GM12891 (cell line): ENCODE measurements around the gene PDXP.

Source experiments
- DNase-seq: peaks from one replicate; pipeline ENCODE4 v3.0.0; 2011; ENCODE audit warnings: low spot score; ENCODE audit not compliant: insufficient read length
- FAIRE-seq: peaks from 2 replicates; lab custom pipeline; 2011; peaks lifted over from hg19 to GRCh38; lab: Jason Lieb, UNC
- PAX5 ChIP-seq: IDR thresholded peaks from 2 replicates; pipeline ENCODE4 v1.6.1; 2011; ENCODE audit warnings: low read length, moderate library complexity, mild to moderate bottlenecking; ENCODE audit not compliant: insufficient read depth, severe bottlenecking
- POLR2A ChIP-seq: IDR thresholded peaks from 2 replicates; pipeline ENCODE4 v1.6.1; 2011; ENCODE audit warnings: low read depth, low read length, control low read depth
- POLR2AphosphoS5 ChIP-seq: IDR thresholded peaks from 2 replicates; pipeline ENCODE4 v1.6.1; 2011; ENCODE audit warnings: low read depth, low read length, control low read depth
- POU2F2 ChIP-seq: IDR thresholded peaks from 2 replicates; pipeline ENCODE4 v1.6.1; 2011; ENCODE audit warnings: low read depth, mild to moderate bottlenecking, control low read depth, low read length, moderate library complexity
- SPI1 ChIP-seq: IDR thresholded peaks from 2 replicates; pipeline ENCODE4 v1.6.1; 2011; ENCODE audit warnings: low read depth, low read length, control low read depth
- TAF1 ChIP-seq: IDR thresholded peaks from 2 replicates; pipeline ENCODE4 v1.6.1; 2011; ENCODE audit warnings: low read depth, low read length, control low read depth

The PDXP gene

DNA sequence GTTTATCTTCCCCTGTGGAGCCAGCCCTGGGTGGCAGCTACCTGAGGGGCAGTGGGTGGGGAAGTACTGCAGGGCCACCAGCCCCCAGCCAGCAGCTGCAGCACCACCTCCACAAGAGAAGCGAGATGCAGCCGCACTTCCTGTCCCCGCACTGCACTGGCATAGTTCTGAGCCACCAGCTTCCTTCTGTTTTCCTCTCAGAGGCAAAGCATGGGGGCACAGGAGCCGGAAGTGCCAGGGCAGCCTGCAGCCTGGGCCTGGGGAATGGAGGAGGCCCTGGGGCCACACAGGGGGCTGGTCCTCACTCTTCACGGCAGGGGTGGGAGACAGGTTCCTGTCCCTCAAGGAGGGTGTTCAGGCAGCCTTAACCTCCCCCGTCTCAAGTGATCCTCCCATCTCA lies 31.0 kb upstream of the PDXP start:
- DNase-seq (no peak), FAIRE-seq (peak; percentile 87)
- TF ChIP-seq SPI1 = peak; percentile 54
- TF ChIP-seq POLR2AphosphoS5 = no peak

DNA sequence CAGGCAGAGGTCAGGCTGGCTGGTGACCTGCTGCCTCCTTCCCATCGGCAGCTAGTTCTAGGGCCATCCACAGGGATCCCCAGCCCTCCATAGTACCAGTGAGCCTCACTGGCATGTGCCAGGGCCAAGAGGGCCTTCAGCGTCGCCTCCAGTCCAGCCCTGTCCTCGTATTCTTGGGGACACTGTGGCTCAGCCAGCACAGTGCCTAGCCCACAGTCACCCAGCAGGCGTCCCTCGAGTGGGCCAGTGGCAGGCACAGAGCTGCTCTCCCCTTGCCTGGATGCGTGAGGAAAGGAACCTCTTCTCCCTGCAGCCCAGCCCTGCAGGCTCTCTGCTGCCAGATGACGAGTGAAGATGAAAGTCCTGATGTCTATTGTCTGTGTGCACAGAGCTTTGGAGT lies 29.7 kb upstream of the PDXP start:
- no peak for DNase-seq
- FAIRE-seq = no peak
- TF ChIP-seq POU2F2 (no peak), SPI1 (no peak), POLR2AphosphoS5 (peak; percentile 54; the same call in 1 of the 2 replicates), PAX5 (no peak), TAF1 (no peak), POLR2A (0 out of 2 replicates have a peak, but pooled peaks have one; percentile 17)

DNA sequence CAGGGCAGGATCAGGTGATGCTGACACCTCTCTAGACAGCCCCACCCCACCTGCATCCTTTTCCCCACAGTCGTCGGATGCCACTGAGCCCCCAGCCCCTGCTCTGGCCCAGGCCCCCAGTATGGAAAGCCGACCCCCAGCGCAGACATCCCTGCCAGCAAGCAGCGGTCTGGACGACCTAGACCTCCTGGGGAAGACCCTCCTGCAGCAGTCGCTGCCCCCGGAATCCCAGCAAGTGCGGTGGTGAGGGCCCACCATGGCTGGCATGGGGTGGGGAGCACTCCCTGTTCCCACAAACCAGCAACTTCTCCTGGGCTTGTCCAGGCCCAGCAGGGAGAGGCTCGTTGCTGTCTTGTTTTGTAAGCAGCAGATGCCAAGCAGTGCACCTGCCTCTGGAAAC lies 28.6 kb upstream of the PDXP start:
- DNase-seq = no peak
- FAIRE-seq = no peak
- TF ChIP-seq POLR2AphosphoS5 (no peak), TAF1 (no peak), SPI1 (no peak), POU2F2 (no peak), PAX5 (no peak), POLR2A (no peak)

DNA sequence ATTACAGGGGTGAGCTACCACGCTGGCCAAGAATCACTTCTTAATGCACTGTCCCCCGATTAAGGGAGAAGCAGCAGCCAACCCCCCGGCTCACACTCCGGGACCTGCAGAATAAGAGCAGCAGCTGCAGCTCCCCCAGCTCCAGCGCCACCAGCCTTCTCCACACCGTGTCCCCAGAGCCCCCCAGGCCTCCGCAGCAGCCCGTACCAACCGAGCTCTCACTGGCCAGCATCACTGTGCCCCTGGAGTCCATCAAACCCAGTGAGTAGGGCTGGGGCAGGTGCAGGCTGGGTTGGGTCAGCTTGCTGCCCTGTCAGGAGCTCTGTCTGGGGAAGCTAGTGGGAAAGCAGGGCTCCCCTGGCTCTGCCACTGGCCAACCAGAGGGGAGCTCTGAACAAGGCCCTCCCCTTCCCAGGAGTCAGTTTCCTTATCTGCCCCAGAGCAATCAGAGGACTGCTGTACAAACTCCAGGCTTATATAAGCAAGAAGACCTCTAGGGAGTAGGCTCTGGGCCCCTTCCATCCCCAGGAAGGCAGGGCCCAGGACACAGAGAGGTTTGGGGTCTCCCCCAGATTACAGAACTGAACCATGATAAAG lies 27.6 kb upstream of the PDXP start:
- FAIRE-seq = no peak

DNA sequence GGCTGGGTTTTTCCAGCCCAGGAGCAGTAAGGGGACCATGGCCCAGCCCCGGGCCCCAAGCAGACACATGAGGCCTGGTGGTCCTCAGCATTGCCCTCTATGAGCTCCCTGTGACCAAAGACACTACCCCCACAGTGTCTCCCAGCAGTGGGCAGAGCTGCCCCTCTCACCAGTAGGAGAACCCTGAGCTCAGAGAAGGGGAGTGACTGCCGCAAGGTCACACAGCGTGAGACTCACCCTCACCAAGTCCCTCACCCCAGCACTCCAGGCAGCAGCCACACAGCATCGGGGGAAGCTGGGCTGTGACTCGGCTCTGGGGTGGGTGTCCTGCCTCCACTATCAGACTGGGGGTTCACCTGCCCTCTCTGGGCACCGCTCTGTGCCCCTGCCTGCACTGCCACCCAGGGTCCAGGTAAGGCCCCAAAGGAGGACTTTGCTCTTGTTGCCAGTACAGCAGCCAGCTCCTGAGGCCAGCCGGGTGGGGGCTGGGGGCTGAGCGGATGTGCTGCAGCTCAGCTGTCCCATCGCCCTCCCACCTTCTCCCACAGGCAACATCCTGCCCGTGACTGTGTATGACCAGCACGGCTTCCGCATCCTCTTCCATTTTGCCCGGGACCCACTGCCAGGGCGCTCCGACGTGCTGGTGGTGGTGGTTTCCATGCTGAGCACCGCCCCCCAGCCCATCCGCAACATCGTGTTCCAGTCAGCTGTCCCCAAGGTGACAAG lies 26.9 kb upstream of the PDXP start:
- FAIRE-seq (no peak), DNase-seq (no peak)
- TF ChIP-seq POLR2AphosphoS5 = no peak
- no peak for TF ChIP-seq SPI1
- TF ChIP-seq POLR2A = no peak
- no peak for TF ChIP-seq POU2F2
- TF ChIP-seq TAF1 = no peak
- TF ChIP-seq PAX5 = no peak

More for the DNA sequence above, 27.6 kb upstream of the PDXP start:
- TF ChIP-seq POLR2A (no peak), PAX5 (no peak), POU2F2 (no peak), TAF1 (no peak), POLR2AphosphoS5 (no peak), SPI1 (no peak)
- no peak for DNase-seq

DNA sequence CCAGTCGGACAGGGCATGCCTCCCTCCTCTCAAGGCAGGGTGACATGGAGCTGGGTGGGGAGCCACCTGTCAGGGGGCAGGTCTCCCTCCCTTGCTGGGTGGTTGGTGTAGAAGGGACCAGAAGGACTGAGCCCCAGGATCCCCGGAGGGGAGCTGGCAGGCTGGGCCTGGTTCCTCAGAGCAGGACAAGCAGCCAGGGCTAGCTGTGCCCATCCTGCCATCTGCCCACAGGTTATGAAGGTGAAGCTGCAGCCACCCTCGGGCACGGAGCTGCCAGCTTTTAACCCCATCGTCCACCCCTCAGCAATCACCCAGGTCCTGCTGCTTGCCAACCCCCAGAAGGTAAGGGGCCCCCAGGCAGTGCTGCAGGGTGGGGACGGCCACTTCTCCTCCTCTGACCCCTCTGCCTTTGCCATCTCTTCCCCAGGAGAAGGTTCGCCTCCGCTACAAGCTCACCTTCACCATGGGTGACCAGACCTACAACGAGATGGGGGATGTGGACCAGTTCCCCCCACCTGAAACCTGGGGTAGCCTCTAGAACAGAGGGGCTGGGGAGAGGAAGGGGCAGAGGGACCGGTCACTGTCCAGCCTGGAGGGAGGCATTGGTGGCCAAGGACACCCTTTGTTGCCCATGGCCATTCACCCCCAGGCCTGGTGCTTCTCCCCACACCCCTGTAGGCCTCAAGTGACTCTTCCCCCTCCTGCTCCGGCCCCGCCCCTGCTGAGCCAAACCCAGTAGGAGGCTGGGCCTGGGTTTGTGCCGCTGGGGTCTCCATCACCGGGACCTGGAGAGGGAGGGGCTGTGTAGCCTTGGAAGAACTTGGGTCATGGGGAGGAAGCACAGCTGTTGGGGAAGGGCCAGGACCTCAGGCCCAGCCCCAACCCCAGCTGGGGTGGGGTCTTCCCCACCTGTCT lies 26.1 kb upstream of the PDXP start:
- FAIRE-seq = no peak
- TF ChIP-seq SPI1 (no peak), POLR2A (no peak), POU2F2 (no peak), POLR2AphosphoS5 (no peak), PAX5 (no peak), TAF1 (no peak)
- peak; percentile 70 for DNase-seq

DNA sequence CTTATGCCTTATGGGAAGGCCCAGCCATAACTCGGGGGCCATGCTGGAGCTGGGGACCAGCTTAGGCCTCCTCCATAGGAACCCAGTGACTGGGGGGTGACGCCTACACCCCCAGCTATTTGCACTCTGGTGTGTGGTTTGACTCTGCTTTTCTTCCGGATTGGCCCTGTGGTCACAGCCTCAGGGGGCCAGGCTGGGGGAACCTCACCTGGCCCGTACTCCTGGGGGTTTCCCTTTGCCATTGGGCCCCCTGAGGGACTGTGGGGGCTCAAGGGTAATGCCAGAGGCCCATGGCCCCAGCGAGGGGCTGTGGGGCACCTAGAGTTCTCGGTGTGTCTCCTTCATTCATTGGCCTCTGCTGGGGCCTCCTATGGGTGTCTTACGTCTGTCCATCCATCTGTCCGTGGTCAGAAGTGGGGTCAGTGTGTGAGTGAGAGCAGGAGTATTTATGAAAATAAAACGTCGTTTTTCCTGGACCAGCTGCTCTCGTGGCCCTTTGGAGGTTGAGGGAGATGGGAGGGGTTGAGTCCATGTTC lies 25.4 kb upstream of the PDXP start:
- TF ChIP-seq POLR2A = 0 out of 2 replicates have a peak, but pooled peaks have one; percentile 45
- no peak for TF ChIP-seq TAF1
- peak; percentile 76 for TF ChIP-seq POU2F2
- peak; percentile 96 for FAIRE-seq

DNA sequence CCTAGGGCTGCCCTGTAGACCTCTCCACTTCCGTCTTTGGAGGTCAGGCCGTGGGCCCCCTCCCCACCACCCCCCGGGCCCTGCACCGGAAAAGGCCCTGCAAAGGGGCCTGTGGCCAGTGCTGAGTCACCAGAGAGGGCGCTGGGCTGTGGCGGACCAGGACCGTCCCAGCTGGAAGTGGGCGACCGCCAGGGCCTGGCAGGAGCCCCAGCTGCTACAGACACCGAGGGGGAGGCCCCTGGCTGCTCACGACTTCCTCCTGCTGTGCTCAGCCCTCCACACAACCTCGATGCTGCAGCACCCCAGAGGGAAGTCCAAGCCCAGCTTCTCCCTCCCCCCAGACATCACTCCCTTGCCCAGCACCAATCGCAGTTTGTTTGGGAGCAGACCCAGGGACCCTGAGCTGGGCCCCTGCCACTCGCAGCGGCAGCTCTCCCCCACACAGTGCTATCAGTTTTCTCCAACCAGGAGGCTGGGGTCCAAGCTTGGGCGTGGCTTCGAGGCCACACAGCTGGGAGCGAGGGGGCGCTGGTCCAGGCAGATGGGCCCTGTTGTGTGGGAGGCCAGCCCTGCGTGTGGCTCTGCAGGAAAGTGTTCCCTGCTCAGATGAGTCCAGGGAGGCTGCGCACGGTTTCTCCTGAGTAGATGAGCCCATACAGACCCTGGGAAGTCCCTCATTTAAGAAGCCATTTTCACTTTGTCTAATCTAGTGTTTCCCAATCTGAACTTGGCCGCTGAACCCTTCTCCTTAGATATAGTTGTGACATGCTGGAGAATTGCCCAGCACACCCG lies 24.7 kb upstream of the PDXP start:
- DNase-seq (peak; percentile 91), FAIRE-seq (no peak)

More for the DNA sequence above, 25.4 kb upstream of the PDXP start:
- DNase-seq = peak; percentile 91

More for the DNA sequence above, 24.7 kb upstream of the PDXP start:
- no peak for TF ChIP-seq TAF1
- peak; percentile 84 for TF ChIP-seq POLR2A
- no peak; the same call in none of the 2 replicates for TF ChIP-seq POU2F2
- peak; percentile 77 for TF ChIP-seq PAX5
- TF ChIP-seq SPI1 = peak; percentile 74
- peak; percentile 33 for TF ChIP-seq POLR2AphosphoS5
